Transverse colon (tissue), 4 donors: ENCODE measurements around the gene AKAP13.

Experiments
- CTCF ChIP-seq, 5 experiments: fragments of 200-600 bp in 3 of 5; fragments of 450-650 bp in 2 of 5; sonication (generic) in 3 of 5; IDR thresholded peaks; 1 replicate in 2 of 5; 2 replicates in 3 of 5; pipeline ENCODE4 v1.5.1; 2016 to 2017; ENCODE audit warnings: antibody characterized with exemption in 5 of 5, inconsistent platforms in 3 of 5, mild to moderate bottlenecking in 2 of 5, moderate library complexity in 1 of 5
- EP300 ChIP-seq: sonication (generic); formaldehyde crosslinking; IDR thresholded peaks from one replicate; pipeline ENCODE4 v1.6.1; 2017; ENCODE audit warnings: antibody characterized with exemption, low read depth
- POLR2A ChIP-seq: fragments of 450-650 bp; IDR thresholded peaks from one replicate; pipeline ENCODE4 v1.6.1; 2016; ENCODE audit warnings: antibody characterized with exemption, mild to moderate bottlenecking, moderate library complexity
- POLR2AphosphoS5 ChIP-seq, 3 donors: sonication (generic); formaldehyde crosslinking; IDR thresholded peaks; one replicate each; pipeline ENCODE4 v1.6.1; 2016; ENCODE audit warnings: antibody characterized with exemption in 3 of 3

- TF ChIP-seq CTCF (IDR thresholded peaks at IDR 0.05) (no peak), POLR2AphosphoS5 (IDR thresholded peaks at IDR 0.05) (no peak), EP300 (no peak), POLR2A (no peak)
Measured at GRCh38 chr15:85716261-85716660, 335.9 kb downstream of the AKAP13 start.
